ENCODE data around the gene TIGD6. TPM values are rescaled to one million over a fixed set of nuclear protein-coding genes. Genes with fewer than 3 reads are reported as not detected.

Gene TIGD6
- polyA plus RNA-seq, 1 donor: 2.1 TPM

Other genes with a start within 250 kb of the TIGD6 start
- gene PDE6A, start 55.9 kb downstream of the TIGD6 start, polyA plus RNA-seq (ENCODE audit: insufficient read length): 0.06 TPM
- 8.6 TPM for gene SLC26A2, start 39.9 kb downstream of the TIGD6 start, polyA plus RNA-seq (ENCODE audit: insufficient read length)
- gene HMGXB3, start 85 bp upstream of the TIGD6 start, polyA plus RNA-seq (ENCODE audit: insufficient read length): 17.5 TPM
- 22.9 TPM for gene CSF1R, start 85.9 kb upstream of the TIGD6 start, polyA plus RNA-seq (ENCODE audit: insufficient read length)
- 115 TPM for gene PDGFRB, start 155.2 kb upstream of the TIGD6 start, polyA plus RNA-seq (ENCODE audit: insufficient read length)
- gene CDX1, start 166.1 kb upstream of the TIGD6 start, polyA plus RNA-seq (ENCODE audit: insufficient read length): 0.24 TPM
- 0.30 TPM for gene SLC6A7, start 189.4 kb upstream of the TIGD6 start, polyA plus RNA-seq (ENCODE audit: insufficient read length)

Data from forelimb muscle (tissue), 1 donor.